Smooth muscle cell (in vitro differentiated cells): ENCODE data around the gene TBC1D5. TPM values are rescaled to one million over a fixed set of nuclear protein-coding genes. Genes with fewer than 3 reads are reported as not detected.

Experiments
- DNase-seq: peaks from one replicate; lab custom pipeline; 2025; ENCODE audit not compliant: unreplicated experiment; lab: John Stamatoyannopoulos, UW
- H2AFZ ChIP-seq: fragments of 200-600 bp; sonication (generic); 2 replicates; pipeline ENCODE4 v1.6.0; 2016; ENCODE audit warnings: antibody characterized with exemption, low read depth, mild to moderate bottlenecking
- H3F3A ChIP-seq: fragments of 200-600 bp; sonication (generic); 2 replicates; pipeline ENCODE4 v1.6.0; 2017; ENCODE audit warnings: antibody characterized with exemption, low read depth
- H3K27ac ChIP-seq: fragments of 200-600 bp; sonication (generic); 2 replicates; pipeline ENCODE4 v1.5.1; 2016; ENCODE audit warnings: low read depth, mild to moderate bottlenecking
- H3K27me3 ChIP-seq: fragments of 200-600 bp; sonication (generic); 2 replicates; pipeline ENCODE4 v1.6.1; 2016; ENCODE audit warnings: low read depth, mild to moderate bottlenecking
- H3K36me3 ChIP-seq: fragments of 200-600 bp; sonication (generic); 2 replicates; pipeline ENCODE4 v1.5.1; 2016; ENCODE audit warnings: low read depth
- H3K4me1 ChIP-seq: fragments of 200-600 bp; sonication (generic); 2 replicates; pipeline ENCODE4 v1.5.1; 2016; ENCODE audit warnings: low read depth
- H3K4me2 ChIP-seq: fragments of 200-600 bp; sonication (generic); 2 replicates; pipeline ENCODE4 v1.6.0; 2016; ENCODE audit warnings: mild to moderate bottlenecking
- H3K4me3 ChIP-seq: fragments of 200-600 bp; sonication (generic); 2 replicates; pipeline ENCODE4 v1.5.1; 2016; ENCODE audit warnings: mild to moderate bottlenecking
- H3K79me2 ChIP-seq: fragments of 200-600 bp; sonication (generic); 2 replicates; pipeline ENCODE4 v1.6.0; 2016; ENCODE audit warnings: low read depth, mild to moderate bottlenecking
- H3K9ac ChIP-seq: fragments of 200-600 bp; sonication (generic); 2 replicates; pipeline ENCODE4 v1.6.0; 2016; ENCODE audit warnings: low read depth
- H3K9me3 ChIP-seq: fragments of 200-600 bp; sonication (generic); replicated peaks from 2 replicates; pipeline ENCODE4 v1.5.1; 2016; ENCODE audit warnings: low read depth
- H4K20me1 ChIP-seq: fragments of 200-600 bp; sonication (generic); 2 replicates; pipeline ENCODE4 v1.6.0; 2016; ENCODE audit warnings: low read depth
- WGBS: methylation state at CpG from one replicate; pipeline ENCODE4 v1.1.7; 2016; ENCODE audit warnings: low lambda C conversion rate; 5-methylcytosine and 5-hydroxymethylcytosine counted together
- polyA plus RNA-seq: library from polyadenylated mRNA; unstranded; fragments of >200 nt; fragmentation: Nextera tagmentation; extraction: Ambion mirVana; gene quantifications from 2 replicates; pipeline ENCODE4 v1.2.1, GENCODE V29; 2016
- total RNA-seq: library from RNA; depleted of rRNA; stranded (reverse); fragments of >200 nt; gene quantifications from 2 replicates; pipeline ENCODE4 v1.2.3, GENCODE V29; 2014
- TF ChIP-seq, protein P1 (sequence below): fragments of 200-600 bp; sonication (generic); IDR thresholded peaks from 2 replicates; pipeline ENCODE4 v1.5.1; 2017; ENCODE audit warnings: borderline replicate concordance, mild to moderate bottlenecking, antibody characterized with exemption; ENCODE audit not compliant: insufficient read depth, poor library complexity, severe bottlenecking

Gene TBC1D5
- total and polyA plus RNA-seq, 2 experiments from 2014 or later = 14.6 to 35.3 TPM

DNA sequence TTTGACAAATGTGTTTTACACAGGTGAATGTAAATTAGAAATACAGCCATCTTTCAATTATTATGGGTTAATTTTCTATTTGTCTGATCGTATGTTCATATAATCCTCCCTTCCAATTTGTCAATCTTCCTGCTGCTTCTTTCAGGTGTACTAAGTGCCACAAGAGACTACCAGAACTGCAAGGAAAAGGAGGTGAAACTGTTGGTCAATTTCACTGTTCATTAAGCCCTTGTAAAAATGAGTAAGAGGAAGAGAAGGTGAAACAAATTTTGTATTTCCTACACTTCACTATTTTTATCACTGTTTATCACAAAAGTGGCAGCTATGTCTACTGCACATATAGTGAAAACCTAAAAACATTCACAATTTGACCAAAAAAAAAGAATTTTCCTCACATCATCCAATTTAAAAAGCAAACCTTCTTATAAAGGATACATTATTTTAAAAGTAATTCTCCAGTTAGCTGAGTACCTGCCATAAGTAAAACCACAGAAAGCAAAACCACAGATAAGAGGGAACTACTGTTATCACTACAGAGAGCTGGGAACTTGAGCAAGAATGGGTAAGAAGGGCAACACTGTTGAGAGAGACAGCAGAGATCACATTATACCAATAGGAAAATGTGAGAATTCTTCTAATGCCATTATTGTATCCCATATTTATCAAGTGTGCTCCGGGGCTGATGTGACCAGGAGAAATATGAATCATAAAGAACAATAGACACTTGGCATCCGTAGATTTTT, 163.0 kb downstream of the TBC1D5 start:
- Histone ChIP-seq H3K4me2 (no peak overlapping the region), H3K36me3 (no peaks in the 10 kb centered on the region), H3F3A (no peaks in the 10 kb centered on the region), H4K20me1 (peaks cover 12% of the 10 kb centered on the region), H3K4me3 (no peak overlapping the region), H3K9ac (no peak overlapping the region), H3K27me3 (no peaks in the 10 kb centered on the region), H3K27ac (no peak overlapping the region), H3K4me1 (no peaks in the 10 kb centered on the region), H3K79me2 (no peaks in the 10 kb centered on the region), H3K9me3 (no peaks in the 10 kb centered on the region), H2AFZ (no peak overlapping the region)
- 93% methylated on average over 3 of the region's 3 CpGs for WGBS
- DNase-seq = no peak
- TF ChIP-seq, protein P1, sequence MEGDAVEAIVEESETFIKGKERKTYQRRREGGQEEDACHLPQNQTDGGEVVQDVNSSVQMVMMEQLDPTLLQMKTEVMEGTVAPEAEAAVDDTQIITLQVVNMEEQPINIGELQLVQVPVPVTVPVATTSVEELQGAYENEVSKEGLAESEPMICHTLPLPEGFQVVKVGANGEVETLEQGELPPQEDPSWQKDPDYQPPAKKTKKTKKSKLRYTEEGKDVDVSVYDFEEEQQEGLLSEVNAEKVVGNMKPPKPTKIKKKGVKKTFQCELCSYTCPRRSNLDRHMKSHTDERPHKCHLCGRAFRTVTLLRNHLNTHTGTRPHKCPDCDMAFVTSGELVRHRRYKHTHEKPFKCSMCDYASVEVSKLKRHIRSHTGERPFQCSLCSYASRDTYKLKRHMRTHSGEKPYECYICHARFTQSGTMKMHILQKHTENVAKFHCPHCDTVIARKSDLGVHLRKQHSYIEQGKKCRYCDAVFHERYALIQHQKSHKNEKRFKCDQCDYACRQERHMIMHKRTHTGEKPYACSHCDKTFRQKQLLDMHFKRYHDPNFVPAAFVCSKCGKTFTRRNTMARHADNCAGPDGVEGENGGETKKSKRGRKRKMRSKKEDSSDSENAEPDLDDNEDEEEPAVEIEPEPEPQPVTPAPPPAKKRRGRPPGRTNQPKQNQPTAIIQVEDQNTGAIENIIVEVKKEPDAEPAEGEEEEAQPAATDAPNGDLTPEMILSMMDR = no peak

GRCh38 chr3:17577796-17578520, 164.5 kb downstream of the TBC1D5 start:
- Histone ChIP-seq H3K27ac (no peak overlapping the region), H4K20me1 (peaks cover 12% of the 10 kb centered on the region), H3K27me3 (no peaks in the 10 kb centered on the region), H3K4me1 (no peaks in the 10 kb centered on the region), H3K9ac (no peak overlapping the region), H3K36me3 (no peaks in the 10 kb centered on the region), H3K9me3 (no peaks in the 10 kb centered on the region), H3K79me2 (no peaks in the 10 kb centered on the region), H2AFZ (no peak overlapping the region), H3K4me3 (no peak overlapping the region), H3K4me2 (no peak overlapping the region), H3F3A (no peaks in the 10 kb centered on the region)
- no peak for DNase-seq
- WGBS = 91% methylated on average over 4 of the region's 4 CpGs
- TF ChIP-seq, protein P1 = no peak

GRCh38 chr3:17573396-17573795, 169.0 kb downstream of the TBC1D5 start:
- H3K4me3 ChIP-seq = no peak overlapping the region
- peaks cover 2% of the 10 kb centered on the region for H4K20me1 ChIP-seq
- no peak overlapping the region for H2AFZ ChIP-seq
- H3K79me2 ChIP-seq = no peaks in the 10 kb centered on the region
- 80% methylated on average over 1 of the region's 1 CpG for WGBS
- no peak overlapping the region for H3K4me2 ChIP-seq
- no peaks in the 10 kb centered on the region for H3K36me3 ChIP-seq
- H3K9me3 ChIP-seq = no peaks in the 10 kb centered on the region
- H3K27ac ChIP-seq = no peak overlapping the region
- no peaks in the 10 kb centered on the region for H3K4me1 ChIP-seq
- no peak overlapping the region for H3K9ac ChIP-seq
- no peaks in the 10 kb centered on the region for H3F3A ChIP-seq
- no peak for DNase-seq
- no peaks in the 10 kb centered on the region for H3K27me3 ChIP-seq
- TF ChIP-seq, protein P1 = no peak

GRCh38 chr3:17571686-17572085, 170.7 kb downstream of the TBC1D5 start:
- H3F3A ChIP-seq = no peaks in the 10 kb centered on the region
- no peak overlapping the region for H2AFZ ChIP-seq
- TF ChIP-seq, protein P1 = no peak
- WGBS = 89% methylated on average over 1 of the region's 1 CpG
- H3K4me3 ChIP-seq = no peak overlapping the region
- no peaks in the 10 kb centered on the region for H3K4me1 ChIP-seq
- no peak for DNase-seq
- no peaks in the 10 kb centered on the region for H3K36me3 ChIP-seq
- H3K27ac ChIP-seq = no peak overlapping the region
- no peak overlapping the region for H3K9ac ChIP-seq
- H3K9me3 ChIP-seq = no peaks in the 10 kb centered on the region
- H3K27me3 ChIP-seq = no peaks in the 10 kb centered on the region
- no peaks in the 10 kb centered on the region for H3K79me2 ChIP-seq
- H4K20me1 ChIP-seq = peaks cover 4% of the 10 kb centered on the region
- H3K4me2 ChIP-seq = no peak overlapping the region
